A549 (cell line): ENCODE data around the gene TNPO2.

Experiments used
- EP300 ChIP-seq, 2 experiments: fragments of >200 bp; sonication (Bioruptor Twin); formaldehyde crosslinking; IDR thresholded peaks; 2 replicates in 1 of 2; 3 replicates in 1 of 2; pipeline ENCODE4 v1.6.1; 2016 to 2017
- JUN ChIP-seq, 2 experiments: fragments of >200 bp; sonication (Bioruptor Twin); formaldehyde crosslinking; IDR thresholded peaks; 2 replicates in 1 of 2; 3 replicates in 1 of 2; pipeline ENCODE4 v1.6.1; 2016 to 2017
- MAX ChIP-seq: IDR thresholded peaks from 2 replicates; pipeline ENCODE4 v1.6.1; 2012

- TF ChIP-seq MAX (no peak; the same call in 1 of the 2 replicates), JUN (IDR thresholded peaks at IDR 0.05) (peak in 1 of 2 experiments; percentile 68; a peak in 2 of 5 replicates), EP300 (IDR thresholded peaks at IDR 0.05) (no peak)
Measured at GRCh38 chr19:12736995-12737834, 13.5 kb upstream of the TNPO2 start, which contains the start of gene GET3.
